Limb (tissue), 2 donors: Measurements from ENCODE around the gene ABHD14A.

Experiments used
- DNase-seq, 2 donors: peaks; one replicate each; pipeline ENCODE4 v3.0.0-alpha.2; 2016; ENCODE audit errors: extremely low spot score in 2 of 2

The ABHD14A gene

GRCh38 chr3:52017586-52017985, 42.7 kb downstream of the ABHD14A start:
- no peak for DNase-seq

- no peak for DNase-seq
Measured at GRCh38 chr3:52018319-52019000, 43.6 kb downstream of the ABHD14A start.

GRCh38 chr3:52019352-52020080, 44.7 kb downstream of the ABHD14A start:
- DNase-seq, result no peak

GRCh38 chr3:52020796-52021195, 45.9 kb downstream of the ABHD14A start:
- no peak for DNase-seq

- peak in 1 of 2 donors; percentile 60 for DNase-seq
Measured at GRCh38 chr3:52021489-52022268, 46.8 kb downstream of the ABHD14A start.

GRCh38 chr3:52022323-52023100, 47.6 kb downstream of the ABHD14A start:
- DNase-seq, result no peak

- DNase-seq, result no peak
Measured at GRCh38 chr3:52023101-52023770, 48.4 kb downstream of the ABHD14A start.

GRCh38 chr3:52023860-52024764, 49.2 kb downstream of the ABHD14A start:
- DNase-seq, result no peak

- DNase-seq, result no peak
Measured at GRCh38 chr3:52024765-52025452, 50.0 kb downstream of the ABHD14A start.

- DNase-seq, result no peak
Measured at GRCh38 chr3:52025453-52025852, 50.6 kb downstream of the ABHD14A start.

GRCh38 chr3:52026041-52026440, 51.2 kb downstream of the ABHD14A start:
- peak in 1 of 2 donors; percentile 47 for DNase-seq

- no peak for DNase-seq
Measured at GRCh38 chr3:52028572-52028971, 53.7 kb downstream of the ABHD14A start.

GRCh38 chr3:52029053-52029452, 54.2 kb downstream of the ABHD14A start:
- no peak for DNase-seq

GRCh38 chr3:52029535-52029934, 54.7 kb downstream of the ABHD14A start:
- DNase-seq, result no peak
